ENCODE data around the gene KCNB1.

DNA sequence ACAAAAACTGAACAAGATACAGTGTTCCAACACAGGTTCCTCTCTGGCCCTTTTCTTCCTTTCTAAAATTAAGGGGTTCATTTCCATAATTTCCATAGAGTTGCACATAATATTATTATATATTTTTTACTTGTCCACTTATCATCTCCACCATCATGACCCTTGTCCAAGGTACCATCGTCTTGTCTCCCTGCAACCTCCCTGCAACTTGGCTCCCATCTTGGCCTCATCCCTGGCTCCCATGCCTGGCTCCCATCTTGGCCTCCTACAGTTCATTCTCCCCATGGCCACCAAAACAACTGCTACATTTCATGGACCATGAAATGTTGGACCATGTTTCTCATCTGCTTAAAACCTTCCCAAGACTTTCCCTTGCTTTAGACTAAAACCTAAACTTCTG, 3.1 kb upstream of the KCNB1 start:
- TF ChIP-seq, protein P1, sequence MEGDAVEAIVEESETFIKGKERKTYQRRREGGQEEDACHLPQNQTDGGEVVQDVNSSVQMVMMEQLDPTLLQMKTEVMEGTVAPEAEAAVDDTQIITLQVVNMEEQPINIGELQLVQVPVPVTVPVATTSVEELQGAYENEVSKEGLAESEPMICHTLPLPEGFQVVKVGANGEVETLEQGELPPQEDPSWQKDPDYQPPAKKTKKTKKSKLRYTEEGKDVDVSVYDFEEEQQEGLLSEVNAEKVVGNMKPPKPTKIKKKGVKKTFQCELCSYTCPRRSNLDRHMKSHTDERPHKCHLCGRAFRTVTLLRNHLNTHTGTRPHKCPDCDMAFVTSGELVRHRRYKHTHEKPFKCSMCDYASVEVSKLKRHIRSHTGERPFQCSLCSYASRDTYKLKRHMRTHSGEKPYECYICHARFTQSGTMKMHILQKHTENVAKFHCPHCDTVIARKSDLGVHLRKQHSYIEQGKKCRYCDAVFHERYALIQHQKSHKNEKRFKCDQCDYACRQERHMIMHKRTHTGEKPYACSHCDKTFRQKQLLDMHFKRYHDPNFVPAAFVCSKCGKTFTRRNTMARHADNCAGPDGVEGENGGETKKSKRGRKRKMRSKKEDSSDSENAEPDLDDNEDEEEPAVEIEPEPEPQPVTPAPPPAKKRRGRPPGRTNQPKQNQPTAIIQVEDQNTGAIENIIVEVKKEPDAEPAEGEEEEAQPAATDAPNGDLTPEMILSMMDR (IDR thresholded peaks at IDR 0.05; ENCODE audit: poor library complexity, severe bottlenecking) = no peak
- TF ChIP-seq EP300 (conservative IDR thresholded peaks at IDR 0.05; ENCODE audit: poor library complexity, severe bottlenecking) (no peak), POLR2AphosphoS5 (IDR thresholded peaks at IDR 0.05) (no peak), RAD21 (conservative IDR thresholded peaks at IDR 0.05) (no peak), EZH2 (IDR thresholded peaks at IDR 0.05; ENCODE audit: borderline replicate concordance, insufficient read depth, low read length, poor library complexity, severe bottlenecking) (no peak)
- TF ChIP-seq, protein P2, sequence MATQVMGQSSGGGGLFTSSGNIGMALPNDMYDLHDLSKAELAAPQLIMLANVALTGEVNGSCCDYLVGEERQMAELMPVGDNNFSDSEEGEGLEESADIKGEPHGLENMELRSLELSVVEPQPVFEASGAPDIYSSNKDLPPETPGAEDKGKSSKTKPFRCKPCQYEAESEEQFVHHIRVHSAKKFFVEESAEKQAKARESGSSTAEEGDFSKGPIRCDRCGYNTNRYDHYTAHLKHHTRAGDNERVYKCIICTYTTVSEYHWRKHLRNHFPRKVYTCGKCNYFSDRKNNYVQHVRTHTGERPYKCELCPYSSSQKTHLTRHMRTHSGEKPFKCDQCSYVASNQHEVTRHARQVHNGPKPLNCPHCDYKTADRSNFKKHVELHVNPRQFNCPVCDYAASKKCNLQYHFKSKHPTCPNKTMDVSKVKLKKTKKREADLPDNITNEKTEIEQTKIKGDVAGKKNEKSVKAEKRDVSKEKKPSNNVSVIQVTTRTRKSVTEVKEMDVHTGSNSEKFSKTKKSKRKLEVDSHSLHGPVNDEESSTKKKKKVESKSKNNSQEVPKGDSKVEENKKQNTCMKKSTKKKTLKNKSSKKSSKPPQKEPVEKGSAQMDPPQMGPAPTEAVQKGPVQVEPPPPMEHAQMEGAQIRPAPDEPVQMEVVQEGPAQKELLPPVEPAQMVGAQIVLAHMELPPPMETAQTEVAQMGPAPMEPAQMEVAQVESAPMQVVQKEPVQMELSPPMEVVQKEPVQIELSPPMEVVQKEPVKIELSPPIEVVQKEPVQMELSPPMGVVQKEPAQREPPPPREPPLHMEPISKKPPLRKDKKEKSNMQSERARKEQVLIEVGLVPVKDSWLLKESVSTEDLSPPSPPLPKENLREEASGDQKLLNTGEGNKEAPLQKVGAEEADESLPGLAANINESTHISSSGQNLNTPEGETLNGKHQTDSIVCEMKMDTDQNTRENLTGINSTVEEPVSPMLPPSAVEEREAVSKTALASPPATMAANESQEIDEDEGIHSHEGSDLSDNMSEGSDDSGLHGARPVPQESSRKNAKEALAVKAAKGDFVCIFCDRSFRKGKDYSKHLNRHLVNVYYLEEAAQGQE (IDR thresholded peaks at IDR 0.05; ENCODE audit: borderline replicate concordance) = no peak
